SK-N-SH treated with all-trans-retinoic acid at 6 μM for 48 hours (cell line): ENCODE results near the gene AVEN.

ENCODE experiments used
- ATAC-seq: fragments of 200-7000 bp; cut with Tn5 transposase; 3 replicates; pipeline ENCODE4 v1.9.1; 2020; ENCODE audit warnings: mild to moderate bottlenecking, moderate library complexity
- ARNTL ChIP-seq: fragments of 450-650 bp; formaldehyde crosslinking; IDR thresholded peaks from 2 replicates; pipeline ENCODE4 v1.5.0; 2020; ENCODE audit warnings: low read depth, mild to moderate bottlenecking, moderate library complexity, borderline replicate concordance
- BACH2 ChIP-seq: fragments of 250-450 bp; sonication (Bioruptor Pico); IDR thresholded peaks from 2 replicates; pipeline ENCODE4 v1.9.0; 2021; ENCODE audit warnings: mild to moderate bottlenecking, borderline replicate concordance
- CREB5 ChIP-seq: fragments of 250-450 bp; sonication (Bioruptor Pico); IDR thresholded peaks from 2 replicates; pipeline ENCODE4 v1.5.1; 2020; ENCODE audit warnings: low read depth, mild to moderate bottlenecking, moderate library complexity
- CSDC2 ChIP-seq: fragments of 250-450 bp; sonication (Bioruptor Pico); IDR thresholded peaks from 2 replicates; pipeline ENCODE4 v1.5.0; 2020; ENCODE audit warnings: mild to moderate bottlenecking, moderate library complexity
- ESRRG ChIP-seq: fragments of 250-450 bp; sonication (Bioruptor Pico); IDR thresholded peaks from 2 replicates; pipeline ENCODE4 v1.6.1; 2021; ENCODE audit warnings: mild to moderate bottlenecking
- GLIS3 ChIP-seq: fragments of 250-450 bp; sonication (Bioruptor Pico); IDR thresholded peaks from 2 replicates; pipeline ENCODE4 v1.5.0; 2020; ENCODE audit warnings: mild to moderate bottlenecking, moderate library complexity
- OSR1 ChIP-seq: fragments of 250-450 bp; sonication (Bioruptor Pico); IDR thresholded peaks from 2 replicates; pipeline ENCODE4 v1.8.0; 2022; ENCODE audit warnings: moderate library complexity, mild to moderate bottlenecking, inconsistent platforms
- PATZ1 ChIP-seq: fragments of 250-450 bp; sonication (Bioruptor Pico); IDR thresholded peaks from 2 replicates; pipeline ENCODE4 v1.8.0; 2020; ENCODE audit warnings: mild to moderate bottlenecking, moderate library complexity, borderline replicate concordance
- POU6F1 ChIP-seq: fragments of 250-450 bp; sonication (Bioruptor Pico); IDR thresholded peaks from 2 replicates; pipeline ENCODE4 v1.8.0; 2021; ENCODE audit warnings: low read depth, mild to moderate bottlenecking, moderate library complexity, borderline replicate concordance
- PPARA ChIP-seq: fragments of 250-450 bp; sonication (Bioruptor Pico); IDR thresholded peaks from 2 replicates; pipeline ENCODE4 v1.5.0; 2020; ENCODE audit warnings: mild to moderate bottlenecking, borderline replicate concordance
- RARB ChIP-seq: fragments of 250-450 bp; sonication (Bioruptor Pico); IDR thresholded peaks from 2 replicates; pipeline ENCODE4 v1.8.0; 2021; ENCODE audit warnings: mild to moderate bottlenecking, moderate library complexity
- TCF4 ChIP-seq: fragments of 250-450 bp; sonication (Bioruptor Pico); IDR thresholded peaks from 2 replicates; pipeline ENCODE4 v1.8.0; 2021; ENCODE audit warnings: mild to moderate bottlenecking, moderate library complexity, borderline replicate concordance
- TOX ChIP-seq: fragments of 250-450 bp; sonication (Bioruptor Pico); IDR thresholded peaks from 2 replicates; pipeline ENCODE4 v1.8.0; 2021; ENCODE audit warnings: mild to moderate bottlenecking, moderate library complexity, borderline replicate concordance
- TSHZ2 ChIP-seq: fragments of 250-450 bp; sonication (Bioruptor Pico); IDR thresholded peaks from 2 replicates; pipeline ENCODE4 v1.5.0; 2020; ENCODE audit warnings: mild to moderate bottlenecking, moderate library complexity
- ZC3H10 ChIP-seq: fragments of 250-450 bp; sonication (Bioruptor Pico); IDR thresholded peaks from 2 replicates; pipeline ENCODE4 v1.5.1; 2021; ENCODE audit warnings: mild to moderate bottlenecking, moderate library complexity
- ZFP3 ChIP-seq: fragments of 250-450 bp; sonication (Bioruptor Pico); IDR thresholded peaks from 2 replicates; pipeline ENCODE4 v1.5.0; 2020; ENCODE audit warnings: mild to moderate bottlenecking, moderate library complexity
- ZFP30 ChIP-seq: fragments of 450-650 bp; formaldehyde crosslinking; IDR thresholded peaks from 2 replicates; pipeline ENCODE4 v1.5.0; 2022; ENCODE audit warnings: mild to moderate bottlenecking, moderate library complexity
- ZNF565 ChIP-seq: fragments of 450-650 bp; formaldehyde crosslinking; conservative IDR thresholded peaks from 2 replicates; pipeline ENCODE4 v1.5.0; 2020; ENCODE audit warnings: low read depth, mild to moderate bottlenecking, moderate library complexity
- ZNF70 ChIP-seq: fragments of 450-650 bp; formaldehyde crosslinking; IDR thresholded peaks from 2 replicates; pipeline ENCODE4 v1.5.0; 2020; ENCODE audit warnings: mild to moderate bottlenecking, moderate library complexity
- ZNF8 ChIP-seq: fragments of 450-650 bp; formaldehyde crosslinking; IDR thresholded peaks from 2 replicates; pipeline ENCODE4 v1.5.0; 2020; ENCODE audit warnings: mild to moderate bottlenecking, moderate library complexity
- TF ChIP-seq, protein P1 (sequence below): fragments of 250-450 bp; sonication (Bioruptor Pico); IDR thresholded peaks from 2 replicates; pipeline ENCODE4 v1.5.1; 2021; ENCODE audit warnings: mild to moderate bottlenecking, moderate library complexity

Gene AVEN

GRCh38 chr15:33846142-33846541 is 192.9 kb downstream of the AVEN start (continued):
- TF ChIP-seq BACH2 (CRISPR knock-in tag) (no peak), TOX (CRISPR knock-in tag) (no peak)

GRCh38 chr15:33844597-33844996 is 194.4 kb downstream of the AVEN start:
- TF ChIP-seq ZNF8 (CRISPR knock-in tag): no peak
- TF ChIP-seq CSDC2: no peak
- no peak for TF ChIP-seq PATZ1
- no peak for TF ChIP-seq ZNF565 (CRISPR knock-in tag)
- TF ChIP-seq ZFP3 (CRISPR knock-in tag): no peak
- no peak for TF ChIP-seq ZFP30 (CRISPR knock-in tag)
- no peak for TF ChIP-seq ARNTL (CRISPR knock-in tag)
- TF ChIP-seq TCF4 (CRISPR knock-in tag): no peak
- no peak for TF ChIP-seq RARB
- TF ChIP-seq ESRRG (CRISPR knock-in tag): no peak
- no peak for TF ChIP-seq PPARA (CRISPR knock-in tag)
- no peak for TF ChIP-seq BACH2 (CRISPR knock-in tag)
- TF ChIP-seq ZNF70 (CRISPR knock-in tag): no peak
- no peak for TF ChIP-seq OSR1
- no peak for ATAC-seq

GRCh38 chr15:33844186-33844585 is 194.8 kb downstream of the AVEN start:
- no peak for ATAC-seq
- TF ChIP-seq PATZ1 (no peak), ARNTL (CRISPR knock-in tag) (no peak), ZFP30 (CRISPR knock-in tag) (no peak), ZNF8 (CRISPR knock-in tag) (no peak), RARB (no peak), CREB5 (CRISPR knock-in tag) (no peak), ESRRG (CRISPR knock-in tag) (no peak), TSHZ2 (CRISPR knock-in tag) (no peak), CSDC2 (no peak), TCF4 (CRISPR knock-in tag) (no peak), ZFP3 (CRISPR knock-in tag) (no peak), ZNF565 (CRISPR knock-in tag) (no peak), TOX (CRISPR knock-in tag) (no peak), GLIS3 (CRISPR knock-in tag) (no peak), ZNF70 (CRISPR knock-in tag) (no peak), BACH2 (CRISPR knock-in tag) (no peak), ZC3H10 (CRISPR knock-in tag) (no peak), POU6F1 (CRISPR knock-in tag) (no peak), OSR1 (no peak)
- TF ChIP-seq, protein P1, sequence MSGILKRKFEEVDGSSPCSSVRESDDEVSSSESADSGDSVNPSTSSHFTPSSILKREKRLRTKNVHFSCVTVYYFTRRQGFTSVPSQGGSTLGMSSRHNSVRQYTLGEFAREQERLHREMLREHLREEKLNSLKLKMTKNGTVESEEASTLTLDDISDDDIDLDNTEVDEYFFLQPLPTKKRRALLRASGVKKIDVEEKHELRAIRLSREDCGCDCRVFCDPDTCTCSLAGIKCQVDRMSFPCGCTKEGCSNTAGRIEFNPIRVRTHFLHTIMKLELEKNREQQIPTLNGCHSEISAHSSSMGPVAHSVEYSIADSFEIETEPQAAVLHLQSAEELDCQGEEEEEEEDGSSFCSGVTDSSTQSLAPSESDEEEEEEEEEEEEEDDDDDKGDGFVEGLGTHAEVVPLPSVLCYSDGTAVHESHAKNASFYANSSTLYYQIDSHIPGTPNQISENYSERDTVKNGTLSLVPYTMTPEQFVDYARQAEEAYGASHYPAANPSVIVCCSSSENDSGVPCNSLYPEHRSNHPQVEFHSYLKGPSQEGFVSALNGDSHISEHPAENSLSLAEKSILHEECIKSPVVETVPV (CRISPR knock-in tag): no peak
